Activated T-cell treated with anti-CD3 and anti-CD28 coated beads, Interleukin-2, amount 50 U/mL, for 48 hours (primary cell): ENCODE data around the gene TXNDC5.
"Not testable (repeated sequence)": the region's sequence is repeated elsewhere in the genome, so short reads cannot be mapped to it uniquely, and the experiment has no call there.

Experiments used
- DNase-seq, 2 experiments: peaks; one replicate each; pipeline ENCODE4 v3.0.0-alpha.2; 2020

Gene TXNDC5

DNA sequence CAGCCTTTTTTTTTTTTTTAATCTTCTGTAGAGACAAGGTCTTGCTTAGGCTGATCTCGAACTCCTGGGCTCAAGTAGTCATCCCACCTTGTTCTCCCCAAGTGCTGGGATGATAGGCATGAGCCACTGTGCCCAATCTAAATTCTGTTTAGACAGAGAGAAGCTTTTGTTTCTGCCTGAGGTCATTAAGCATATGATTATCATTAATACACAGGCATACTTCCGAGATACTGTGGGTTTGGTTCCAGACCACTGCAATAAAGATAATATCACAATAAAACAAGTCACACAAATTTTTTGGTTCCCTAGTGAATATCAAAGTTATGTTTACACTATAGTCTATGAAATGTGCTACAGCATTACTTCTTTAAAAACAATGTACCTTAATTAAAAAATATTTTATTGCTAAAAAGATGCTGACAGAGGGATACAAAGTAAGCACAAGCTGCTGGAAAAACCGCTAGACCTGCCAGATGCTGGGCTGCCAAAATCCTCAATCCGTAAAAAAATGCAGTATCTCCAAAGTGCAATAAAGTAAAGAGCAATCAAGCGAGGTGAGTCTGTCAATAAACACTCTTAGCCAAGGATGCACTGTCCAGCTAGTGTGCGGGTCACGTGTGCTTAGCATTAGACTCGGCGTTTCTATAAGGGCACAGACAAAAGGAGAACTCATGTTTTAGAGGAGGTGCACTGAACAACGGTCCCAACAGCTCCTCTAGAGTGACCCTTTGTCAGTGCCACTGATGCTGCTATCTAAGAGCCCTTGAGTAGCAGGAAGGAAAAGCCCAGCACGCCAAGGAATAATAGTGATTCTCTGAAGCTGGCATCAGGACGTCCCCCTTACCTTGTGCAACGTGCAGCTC is 16.1 kb downstream of the TXNDC5 start:
- DNase-seq: no peak

DNA sequence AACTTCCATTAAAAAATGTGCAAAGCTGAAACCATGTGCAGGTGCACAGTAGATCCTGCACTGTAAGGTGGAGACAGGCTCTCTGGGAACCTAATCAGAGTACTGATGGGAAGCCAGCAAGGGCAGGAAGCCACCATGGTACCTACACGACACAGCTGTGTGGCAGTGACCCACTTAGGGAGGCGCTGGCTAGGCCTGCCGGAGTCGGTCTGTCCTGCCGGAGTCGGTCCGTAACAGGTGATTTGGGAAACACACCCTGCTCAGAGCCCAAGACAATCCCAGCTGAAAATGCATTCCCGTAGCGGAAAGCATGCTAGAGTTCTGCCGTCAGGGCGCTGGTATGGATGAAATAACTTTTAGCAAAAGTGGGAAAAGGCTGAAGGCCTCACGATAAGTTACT is 17.2 kb downstream of the TXNDC5 start:
- DNase-seq: no peak

DNA sequence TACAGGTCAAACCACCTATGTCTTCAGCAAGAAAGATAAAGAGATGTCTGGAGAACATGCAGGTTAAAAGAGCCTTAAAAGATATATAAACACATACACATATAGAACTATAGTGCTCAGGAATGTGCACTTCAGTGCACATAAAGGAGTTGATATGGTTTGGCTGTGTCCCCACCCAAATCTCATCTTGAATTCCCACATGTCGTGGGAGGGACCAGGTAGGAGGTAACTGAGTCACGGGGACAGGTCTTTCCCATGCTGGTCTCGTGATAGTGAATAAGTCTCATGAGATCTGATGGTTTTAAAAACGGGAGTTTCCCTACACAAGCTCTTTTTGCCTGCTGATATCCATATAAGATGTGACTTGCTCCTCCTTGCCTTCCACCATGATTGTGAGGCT is 18.2 kb downstream of the TXNDC5 start:
- DNase-seq: not testable (repeated sequence)

DNA sequence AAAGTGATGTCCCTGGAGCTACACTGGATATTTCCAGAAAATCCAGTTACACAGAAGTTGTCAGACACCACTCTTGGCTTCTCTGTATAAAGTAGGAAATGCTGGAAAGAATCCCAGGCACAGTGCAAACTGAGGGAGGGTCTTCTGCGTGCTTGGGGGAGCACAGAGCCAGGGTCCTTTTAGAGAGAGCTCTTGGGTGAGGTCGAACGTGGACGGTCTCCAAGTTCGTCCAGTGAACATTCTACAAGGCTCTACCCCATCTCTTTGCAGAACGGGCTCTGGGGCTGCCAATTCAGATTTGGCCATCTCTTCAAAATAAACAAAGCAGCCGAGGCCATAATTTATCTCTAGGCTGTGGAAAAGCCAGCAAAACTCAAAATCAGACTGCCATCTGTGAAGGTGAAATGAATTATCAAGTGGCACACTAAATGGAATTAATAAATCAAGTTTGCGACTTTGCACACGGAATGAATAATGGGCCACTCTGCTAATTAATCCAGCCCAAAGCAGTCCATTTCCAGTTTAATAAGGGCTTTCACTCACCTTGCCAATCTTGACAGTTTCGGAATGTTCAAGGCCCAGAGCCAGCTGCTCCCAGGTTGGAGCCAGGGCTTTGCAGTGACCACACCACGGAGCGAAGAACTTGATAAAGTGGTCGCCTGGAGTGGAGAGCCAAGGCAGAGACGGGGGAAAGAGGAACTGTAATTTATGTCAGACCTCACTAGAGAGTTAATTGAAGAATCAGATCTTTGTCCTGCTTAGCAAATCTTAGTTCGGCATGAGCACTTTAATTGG is 19.3 kb downstream of the TXNDC5 start:
- no peak for DNase-seq

DNA sequence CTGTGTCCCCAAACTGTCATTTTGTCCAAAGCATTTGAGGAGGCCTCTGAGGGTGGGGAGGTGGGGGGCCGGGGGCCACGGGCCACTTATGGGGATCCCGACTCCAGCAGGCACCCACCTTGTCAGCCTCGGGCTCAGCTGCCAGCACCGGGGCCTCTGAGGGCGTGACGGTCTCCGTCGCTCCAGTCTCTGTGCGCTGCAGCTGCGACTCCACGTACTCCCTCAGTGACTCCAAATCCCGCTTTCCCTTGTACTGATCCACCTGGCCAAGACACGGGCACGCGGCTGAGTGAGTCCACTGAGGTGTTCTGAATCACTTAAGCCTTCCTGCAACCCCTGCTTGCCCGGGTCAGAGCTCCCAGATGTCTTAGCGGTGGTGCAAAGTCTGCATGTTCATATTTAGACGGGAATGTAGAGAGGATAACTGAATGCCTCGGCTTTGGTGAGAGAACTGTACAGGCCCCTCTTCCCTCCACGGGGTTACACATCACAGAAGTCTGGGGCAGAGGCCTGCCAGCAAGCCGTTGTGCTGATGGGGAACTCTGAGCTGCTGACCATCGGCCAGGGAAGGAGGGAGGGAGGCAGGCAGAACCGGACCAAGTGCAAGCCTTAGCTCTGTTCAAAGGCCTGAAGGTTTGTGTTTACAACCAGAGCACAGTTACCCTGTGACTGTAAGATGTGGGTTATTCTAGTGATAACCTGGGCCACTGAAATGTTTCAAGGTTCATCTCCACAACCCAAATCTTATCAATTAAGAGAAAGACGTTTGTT is 21.8 kb downstream of the TXNDC5 start:
- DNase-seq: no peak

DNA sequence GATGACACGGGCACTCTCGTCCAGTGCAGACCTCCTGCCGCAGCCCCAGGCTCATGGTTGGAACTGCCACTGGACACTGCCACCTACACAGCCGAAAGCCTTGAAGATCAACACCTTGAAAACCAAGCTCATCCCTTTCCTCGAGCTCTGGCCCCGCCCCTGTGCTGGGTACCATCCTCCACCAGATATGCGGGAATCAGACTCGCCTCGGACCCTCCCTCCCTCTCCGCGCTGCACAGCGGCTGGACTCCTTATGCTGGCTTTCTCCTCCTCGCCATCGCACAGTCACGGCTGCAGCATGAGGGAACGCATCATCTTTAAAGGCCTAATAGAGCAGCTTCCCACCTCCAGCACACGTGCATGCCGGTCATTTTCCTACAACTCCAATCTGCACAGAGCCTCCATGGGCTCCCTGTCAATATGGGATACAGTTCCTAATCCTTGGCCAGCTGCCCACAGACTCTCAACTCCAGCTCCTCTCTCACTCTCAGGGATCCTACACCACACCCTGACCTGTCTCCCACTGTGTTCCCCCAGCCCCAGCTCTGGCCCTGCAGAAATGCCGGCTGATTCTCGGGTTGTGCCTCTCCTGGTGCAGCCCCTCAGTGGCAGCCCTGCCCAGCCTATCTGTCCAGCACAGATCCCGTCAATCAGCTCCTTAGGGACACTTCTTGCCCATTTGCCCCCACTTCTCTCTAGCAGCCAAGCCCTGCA is 23.2 kb downstream of the TXNDC5 start:
- no peak for DNase-seq

DNA sequence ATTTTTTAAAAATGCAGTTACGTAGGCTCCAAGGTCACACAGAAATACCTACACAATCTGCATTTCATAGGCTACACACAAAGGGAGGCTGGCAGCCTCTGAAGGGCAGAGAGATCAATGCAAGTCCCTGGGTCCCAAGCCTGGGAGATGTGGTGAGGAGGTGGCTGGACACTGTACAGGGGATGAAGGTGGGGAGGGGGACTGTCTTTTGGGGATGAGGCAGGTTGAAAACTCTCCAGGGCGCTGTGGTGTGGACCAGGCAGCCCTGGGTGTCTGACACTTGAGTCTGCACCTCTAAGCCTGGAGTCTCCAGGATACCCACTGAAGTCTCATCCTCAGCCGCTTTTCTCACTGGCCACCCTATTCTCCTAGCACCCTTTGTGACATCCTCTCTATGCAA is 24.5 kb downstream of the TXNDC5 start:
- no peak for DNase-seq

DNA sequence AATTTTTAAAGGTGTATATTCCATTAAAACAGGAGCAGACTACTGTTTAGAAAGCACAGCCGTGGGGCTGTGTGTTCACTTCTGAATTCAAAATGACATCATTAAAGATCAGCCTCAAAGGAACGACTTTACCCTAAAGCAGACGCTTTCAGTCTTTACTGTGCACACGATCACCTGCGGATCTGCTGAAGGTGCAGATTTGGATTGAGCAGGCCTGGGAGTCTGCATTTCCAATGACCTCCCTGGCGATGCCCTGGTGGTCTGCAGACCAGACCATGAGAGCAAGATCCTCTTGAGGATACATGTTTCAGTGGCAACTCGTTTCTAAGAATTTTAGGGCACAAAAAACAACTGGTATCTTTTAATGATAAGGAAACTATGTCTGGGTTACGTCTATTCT is 27.2 kb downstream of the TXNDC5 start:
- no peak for DNase-seq

DNA sequence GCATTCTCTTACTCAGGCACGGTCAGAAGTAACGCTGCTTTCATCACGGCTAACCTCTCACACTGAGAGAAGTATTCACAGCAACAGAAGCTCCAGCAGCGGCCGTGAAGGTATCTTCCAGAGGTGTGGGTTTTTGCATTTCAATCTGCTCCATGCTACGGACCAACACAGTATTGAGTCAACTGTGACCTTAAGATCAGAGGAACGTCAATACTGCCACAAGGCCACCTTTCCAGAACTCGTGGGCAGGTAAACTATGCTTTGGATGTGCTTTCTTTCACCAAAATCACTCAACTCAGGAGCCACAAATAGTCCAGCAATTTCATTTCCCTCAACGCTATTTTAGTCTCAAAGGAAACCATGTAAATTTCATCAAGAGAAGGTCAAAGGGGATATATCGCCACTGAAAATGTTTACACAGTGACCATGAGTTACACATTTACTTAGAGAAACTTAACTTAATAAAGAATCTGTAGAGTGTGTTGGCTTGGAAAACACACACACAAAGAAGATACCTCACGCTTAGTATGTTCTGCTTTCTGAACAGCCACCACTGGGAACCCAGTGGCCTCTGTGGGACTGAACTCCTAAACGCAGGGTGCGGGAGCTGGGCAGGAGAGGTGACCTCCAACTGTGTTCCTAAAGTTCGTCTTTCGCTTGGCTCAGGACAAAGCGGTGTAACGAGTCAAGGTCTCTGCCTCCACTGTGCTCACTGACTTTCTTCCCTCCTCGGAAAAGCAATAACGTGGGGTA is 27.9 kb downstream of the TXNDC5 start:
- DNase-seq: no peak

DNA sequence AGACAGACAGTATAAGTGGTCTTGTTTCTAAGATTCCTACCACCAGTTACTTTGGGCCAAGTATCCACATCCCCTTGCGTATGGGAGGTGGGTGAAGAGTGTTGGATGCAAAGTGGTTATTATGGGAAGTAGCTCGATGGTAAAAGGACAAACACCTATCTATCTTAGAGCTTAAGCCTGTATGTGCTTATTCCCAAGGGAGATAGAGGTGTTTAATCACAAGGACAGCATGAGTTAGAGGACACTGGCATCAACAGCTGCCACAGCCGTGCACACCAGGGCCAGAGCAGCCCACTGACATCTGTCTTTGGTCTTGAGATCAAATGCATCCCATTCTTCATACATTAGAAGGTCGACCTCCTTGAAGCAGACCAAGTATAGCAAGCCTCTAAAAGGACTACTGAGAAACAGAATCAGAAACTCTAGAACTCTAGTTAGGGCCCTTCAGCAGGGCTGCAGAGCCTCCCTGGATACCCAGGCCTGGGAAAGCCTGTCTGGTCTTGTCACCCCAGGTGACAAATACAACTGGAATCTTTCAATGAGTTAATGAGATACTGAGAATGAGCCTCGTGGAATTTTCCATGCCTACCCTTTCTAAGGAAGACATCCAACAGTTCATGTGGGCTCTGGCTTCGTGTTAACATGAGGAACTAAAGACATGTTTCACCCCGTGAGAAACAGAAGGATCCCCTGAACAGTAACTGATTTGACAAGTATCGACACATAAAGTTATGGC is 28.7 kb downstream of the TXNDC5 start:
- no peak for DNase-seq

DNA sequence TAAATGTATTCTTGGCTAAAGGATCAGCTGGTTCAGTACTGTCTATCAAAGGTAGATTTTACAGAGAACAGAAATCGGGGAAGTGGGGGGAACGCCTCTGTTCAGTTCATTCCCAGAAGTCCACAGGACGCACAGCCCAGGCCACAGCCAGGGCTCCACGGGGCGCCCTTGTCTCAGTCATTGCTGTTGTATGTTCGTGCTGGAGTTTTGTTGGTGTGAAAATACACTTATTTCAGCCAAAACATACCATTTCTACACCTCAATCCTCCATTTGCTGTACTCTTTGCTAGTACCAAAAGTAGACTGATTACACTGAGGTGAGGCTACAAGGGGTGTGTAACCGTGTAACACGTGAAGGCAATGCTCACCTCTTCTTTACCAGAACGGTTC is 29.9 kb downstream of the TXNDC5 start:
- no peak for DNase-seq

DNA sequence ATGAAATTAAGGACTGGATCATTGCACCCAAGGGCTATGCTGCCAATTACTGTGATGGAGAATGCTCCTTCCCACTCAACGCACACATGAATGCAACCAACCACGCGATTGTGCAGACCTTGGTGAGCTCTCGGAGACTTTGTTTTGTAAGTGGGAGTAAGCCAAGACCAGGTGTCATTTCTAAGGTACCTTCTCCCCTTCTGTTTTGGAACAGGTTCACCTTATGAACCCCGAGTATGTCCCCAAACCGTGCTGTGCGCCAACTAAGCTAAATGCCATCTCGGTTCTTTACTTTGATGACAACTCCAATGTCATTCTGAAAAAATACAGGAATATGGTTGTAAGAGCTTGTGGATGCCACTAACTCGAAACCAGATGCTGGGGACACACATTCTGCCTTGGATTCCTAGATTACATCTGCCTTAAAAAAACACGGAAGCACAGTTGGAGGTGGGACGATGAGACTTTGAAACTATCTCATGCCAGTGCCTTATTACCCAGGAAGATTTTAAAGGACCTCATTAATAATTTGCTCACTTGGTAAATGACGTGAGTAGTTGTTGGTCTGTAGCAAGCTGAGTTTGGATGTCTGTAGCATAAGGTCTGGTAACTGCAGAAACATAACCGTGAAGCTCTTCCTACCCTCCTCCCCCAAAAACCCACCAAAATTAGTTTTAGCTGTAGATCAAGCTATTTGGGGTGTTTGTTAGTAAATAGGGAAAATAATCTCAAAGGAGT is 30.4 kb downstream of the TXNDC5 start:
- DNase-seq: no peak

DNA sequence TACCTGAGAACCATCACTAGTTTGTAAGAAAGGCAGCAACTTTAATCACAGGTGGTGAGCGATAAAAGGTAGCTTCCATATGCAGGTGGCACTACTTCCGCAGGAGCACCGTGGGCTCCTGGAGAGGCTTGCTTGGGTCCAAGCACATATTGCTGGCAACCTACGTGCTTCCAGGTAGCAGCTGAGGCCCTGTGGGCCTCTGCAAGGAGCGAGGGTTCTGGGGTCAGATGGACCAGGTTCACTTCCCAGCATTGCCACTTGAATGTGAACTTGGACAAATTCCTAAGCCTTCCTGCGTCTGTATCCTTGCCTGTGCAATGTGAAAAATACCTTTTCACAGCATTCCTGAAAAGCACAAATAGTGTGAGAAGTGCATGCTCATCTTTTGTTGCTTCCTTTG is 31.0 kb downstream of the TXNDC5 start:
- DNase-seq: no peak

DNA sequence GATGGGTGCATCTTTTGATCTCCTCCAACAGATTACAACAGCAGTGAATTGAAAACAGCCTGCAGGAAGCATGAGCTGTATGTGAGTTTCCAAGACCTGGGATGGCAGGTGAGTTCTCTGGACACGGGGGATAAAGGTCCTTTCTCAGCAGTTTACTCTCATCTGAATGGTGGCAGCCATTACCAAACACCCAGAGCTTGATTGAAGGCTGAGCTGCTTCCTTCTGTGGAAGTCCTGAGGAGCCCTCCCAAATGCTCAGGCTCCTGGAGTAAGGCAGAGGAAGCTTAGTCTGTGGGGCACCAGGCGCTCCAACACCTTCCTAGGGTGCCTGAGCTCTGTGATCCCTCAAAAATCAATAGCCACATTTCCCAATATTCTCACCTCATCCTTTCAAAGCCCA is 31.5 kb downstream of the TXNDC5 start:
- DNase-seq: no peak

DNA sequence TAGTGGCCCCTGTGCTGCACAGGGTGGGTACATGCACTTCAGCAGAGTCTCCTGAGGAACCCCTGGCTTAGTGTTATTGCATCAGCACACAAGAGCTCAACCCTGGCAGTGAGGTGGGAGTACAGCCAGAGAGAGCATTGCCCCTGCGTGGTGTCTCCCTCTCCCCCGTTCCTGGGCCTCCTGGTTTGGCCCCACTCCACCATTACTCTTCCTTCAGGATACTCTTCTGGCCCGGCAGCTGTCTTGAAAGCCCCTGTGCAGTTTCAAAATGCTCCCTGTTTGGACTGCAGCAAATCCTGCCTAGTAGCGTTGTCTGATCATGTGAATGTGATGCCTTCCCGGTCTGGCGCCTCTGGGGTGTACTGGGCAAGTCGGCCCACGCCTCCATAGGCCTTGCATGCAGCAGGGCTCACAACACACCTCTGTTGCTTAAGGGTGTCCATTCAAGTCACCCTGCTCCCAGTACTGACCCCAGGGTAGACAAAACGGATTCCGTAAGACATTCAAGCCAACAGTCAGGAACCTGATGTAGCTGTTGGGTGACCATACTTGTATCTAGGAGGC is 32.1 kb downstream of the TXNDC5 start:
- no peak for DNase-seq

DNA sequence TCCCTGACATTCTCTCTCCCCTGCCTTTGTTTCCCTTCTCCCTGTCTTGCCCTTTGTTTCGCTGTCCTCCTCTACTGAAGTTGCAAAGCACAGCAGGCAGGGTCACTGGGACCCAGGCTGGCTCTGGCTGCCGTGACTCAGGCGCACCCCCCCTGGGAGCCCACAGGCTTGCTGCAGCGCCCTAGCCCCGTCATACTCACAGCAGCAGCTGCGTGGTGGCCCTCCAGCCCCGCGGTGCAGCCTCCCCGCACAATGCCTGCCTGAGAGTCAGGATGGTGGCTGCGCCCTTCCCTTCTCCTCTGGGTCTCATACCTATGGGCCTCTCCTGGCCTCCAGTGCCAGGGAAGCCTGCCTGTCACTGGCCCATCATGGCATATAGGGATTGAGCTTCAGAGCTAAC is 41.7 kb downstream of the TXNDC5 start:
- DNase-seq: no peak

DNA sequence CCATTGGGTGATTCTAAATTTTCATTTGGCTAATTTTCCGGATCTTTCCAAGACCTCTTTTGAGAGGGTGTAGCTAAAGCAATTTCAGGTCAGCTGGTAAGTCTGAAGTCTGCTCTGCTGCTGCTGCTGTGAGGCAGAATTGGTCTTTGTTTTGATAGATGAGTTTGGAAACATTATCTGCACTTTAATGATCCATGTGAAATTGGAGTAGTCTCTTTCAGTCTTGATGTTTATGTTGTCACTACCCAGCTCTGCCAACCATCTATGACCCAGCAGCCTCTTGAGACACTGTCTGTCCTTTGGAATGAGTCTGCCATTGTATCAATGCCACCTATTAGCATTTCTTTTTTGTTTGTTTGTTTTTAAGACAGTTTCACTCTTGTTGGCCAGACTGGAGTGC is 44.1 kb downstream of the TXNDC5 start:
- DNase-seq: no peak

DNA sequence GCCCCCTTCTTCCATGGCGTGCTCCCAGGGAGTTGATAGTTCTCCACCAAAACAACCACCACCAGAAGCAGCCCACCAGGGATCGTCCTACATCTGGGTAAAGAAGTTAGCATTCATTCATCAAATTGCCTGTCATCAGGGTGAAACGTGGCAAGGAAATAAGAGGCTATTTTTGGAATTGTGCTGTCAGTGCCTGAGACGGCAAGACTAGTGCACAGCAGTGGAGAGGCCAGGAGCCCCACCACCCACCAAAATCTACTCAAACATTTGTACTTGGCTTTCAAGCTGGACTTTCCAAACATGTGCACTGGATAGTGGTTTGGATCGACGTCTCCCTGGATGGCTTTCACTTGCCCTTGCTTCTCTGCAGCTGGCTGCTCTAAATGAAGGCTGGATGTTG is 44.8 kb downstream of the TXNDC5 start:
- no peak for DNase-seq

DNA sequence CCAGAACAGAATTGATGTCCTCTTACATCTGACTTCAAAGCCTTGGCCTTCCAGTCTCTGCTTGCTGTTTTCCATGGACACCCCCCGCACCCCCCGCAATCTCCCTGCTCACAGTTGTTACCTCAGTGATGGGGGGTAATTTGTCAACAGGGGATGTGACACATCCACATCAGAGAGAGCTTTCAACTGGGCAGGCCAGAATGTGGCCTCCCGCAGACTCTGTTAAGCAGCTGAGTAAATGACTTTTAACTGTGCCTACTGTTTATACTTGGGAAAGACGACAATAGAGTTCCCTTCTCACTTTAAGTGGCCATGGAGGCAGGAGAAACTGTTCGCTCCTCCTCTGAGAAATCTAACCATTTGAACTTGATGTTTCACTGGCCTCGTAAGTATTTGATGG is 51.0 kb downstream of the TXNDC5 start:
- no peak for DNase-seq

DNA sequence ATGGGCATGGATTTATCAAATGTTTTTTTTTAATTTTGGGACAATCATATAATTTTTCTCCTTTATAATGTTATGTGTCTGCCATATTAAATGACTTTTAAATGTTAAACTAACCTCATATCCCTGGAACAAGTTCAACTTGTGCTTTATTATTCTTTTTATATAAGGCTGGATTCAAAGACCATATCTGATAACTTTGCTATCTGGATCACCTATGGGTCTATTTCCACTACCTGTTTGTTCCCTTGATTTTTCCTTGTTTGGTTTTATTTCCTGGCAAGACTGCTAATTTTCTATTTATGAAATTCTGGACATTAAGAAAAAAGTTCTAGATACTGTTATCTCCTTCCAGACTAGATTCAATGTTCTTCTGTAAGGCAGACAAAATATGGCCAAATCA is 58.8 kb downstream of the TXNDC5 start:
- DNase-seq: no peak
